AG10803 (cell line): ENCODE measurements around the gene RPL18.
"Not testable (repeated sequence)": the region's sequence is repeated elsewhere in the genome, so short reads cannot be mapped to it uniquely, and the experiment has no call there.

ENCODE experiments used
- DNase-seq: peaks from one replicate; pipeline ENCODE4 v3.0.0; 2010; ENCODE audit warnings: low read depth
- H3K4me3 ChIP-seq: 2 replicates; pipeline ENCODE4 v1.5.1; 2011; ENCODE audit warnings: mild to moderate bottlenecking, low read length, control low read depth
- TF ChIP-seq, protein P1 (sequence below): conservative IDR thresholded peaks from 2 replicates; pipeline ENCODE4 v1.5.1; 2011; ENCODE audit warnings: mild to moderate bottlenecking, low read length, control low read depth, inconsistent platforms

Gene RPL18

DNA sequence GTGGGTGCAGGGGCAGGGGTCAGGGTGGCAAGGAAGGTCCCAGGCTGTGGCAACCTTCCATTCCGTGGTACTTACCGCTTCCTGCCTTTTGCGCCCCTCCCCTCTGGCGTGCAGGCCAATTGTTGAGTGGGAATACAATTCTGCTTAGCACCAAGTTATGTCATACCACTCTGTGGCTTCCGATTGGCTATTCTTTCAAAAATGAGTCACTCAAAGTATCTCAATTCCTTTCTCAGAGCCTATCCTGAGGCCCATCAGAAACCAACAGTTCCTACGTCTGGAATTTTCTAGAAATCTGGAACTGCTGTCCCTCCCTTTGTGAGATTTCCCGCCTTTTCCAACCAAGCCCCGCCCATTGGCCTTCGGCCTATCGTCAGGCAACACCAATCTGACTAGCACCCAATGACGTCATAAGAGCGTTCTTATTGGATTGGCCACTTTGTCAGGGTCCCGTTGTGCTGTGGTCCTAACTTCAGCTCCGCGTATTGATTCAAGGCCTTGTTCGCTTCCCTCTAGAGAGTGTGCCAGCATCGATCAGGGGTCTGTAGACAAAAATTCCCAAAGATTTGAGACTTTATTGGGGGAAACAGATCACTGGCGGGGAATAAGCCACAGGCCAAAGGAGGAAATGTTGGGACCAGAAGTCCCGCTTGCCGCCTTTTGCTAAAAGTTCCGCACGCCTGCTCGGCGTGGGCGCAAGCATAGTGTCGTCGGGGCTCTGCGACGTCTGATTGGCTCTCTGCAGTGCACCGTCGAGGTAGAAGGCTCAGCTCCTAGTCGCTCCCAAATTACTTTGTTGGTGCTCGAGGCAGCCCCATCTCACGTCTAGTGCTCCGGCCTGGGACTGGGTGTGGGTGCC is 42.1 kb upstream of the RPL18 start:
- DNase-seq: peak; percentile 80
- H3K4me3 ChIP-seq: no peak overlapping the region
- TF ChIP-seq, protein P1, sequence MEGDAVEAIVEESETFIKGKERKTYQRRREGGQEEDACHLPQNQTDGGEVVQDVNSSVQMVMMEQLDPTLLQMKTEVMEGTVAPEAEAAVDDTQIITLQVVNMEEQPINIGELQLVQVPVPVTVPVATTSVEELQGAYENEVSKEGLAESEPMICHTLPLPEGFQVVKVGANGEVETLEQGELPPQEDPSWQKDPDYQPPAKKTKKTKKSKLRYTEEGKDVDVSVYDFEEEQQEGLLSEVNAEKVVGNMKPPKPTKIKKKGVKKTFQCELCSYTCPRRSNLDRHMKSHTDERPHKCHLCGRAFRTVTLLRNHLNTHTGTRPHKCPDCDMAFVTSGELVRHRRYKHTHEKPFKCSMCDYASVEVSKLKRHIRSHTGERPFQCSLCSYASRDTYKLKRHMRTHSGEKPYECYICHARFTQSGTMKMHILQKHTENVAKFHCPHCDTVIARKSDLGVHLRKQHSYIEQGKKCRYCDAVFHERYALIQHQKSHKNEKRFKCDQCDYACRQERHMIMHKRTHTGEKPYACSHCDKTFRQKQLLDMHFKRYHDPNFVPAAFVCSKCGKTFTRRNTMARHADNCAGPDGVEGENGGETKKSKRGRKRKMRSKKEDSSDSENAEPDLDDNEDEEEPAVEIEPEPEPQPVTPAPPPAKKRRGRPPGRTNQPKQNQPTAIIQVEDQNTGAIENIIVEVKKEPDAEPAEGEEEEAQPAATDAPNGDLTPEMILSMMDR: no peak

DNA sequence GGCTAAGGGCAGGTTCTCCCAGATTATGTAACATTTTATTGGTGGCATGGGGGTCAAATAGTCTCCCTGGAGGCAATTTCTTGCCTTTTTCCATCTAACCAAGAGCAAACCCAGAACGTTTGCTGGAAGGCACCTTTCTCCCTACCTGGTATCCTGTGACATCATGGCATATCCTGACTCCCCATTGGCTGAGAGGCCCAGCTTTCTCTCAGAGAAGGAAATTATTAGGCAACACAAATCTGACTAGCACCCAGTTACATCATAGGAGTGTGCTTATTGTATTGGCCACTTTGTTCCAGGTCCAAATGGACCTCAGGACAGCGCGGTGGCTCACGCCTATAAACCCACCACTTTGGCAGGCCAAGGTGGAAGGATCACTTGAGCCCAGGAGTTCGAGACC is 40.8 kb upstream of the RPL18 start:
- no peak overlapping the region for H3K4me3 ChIP-seq
- TF ChIP-seq, protein P1: no peak
- no peak for DNase-seq

DNA sequence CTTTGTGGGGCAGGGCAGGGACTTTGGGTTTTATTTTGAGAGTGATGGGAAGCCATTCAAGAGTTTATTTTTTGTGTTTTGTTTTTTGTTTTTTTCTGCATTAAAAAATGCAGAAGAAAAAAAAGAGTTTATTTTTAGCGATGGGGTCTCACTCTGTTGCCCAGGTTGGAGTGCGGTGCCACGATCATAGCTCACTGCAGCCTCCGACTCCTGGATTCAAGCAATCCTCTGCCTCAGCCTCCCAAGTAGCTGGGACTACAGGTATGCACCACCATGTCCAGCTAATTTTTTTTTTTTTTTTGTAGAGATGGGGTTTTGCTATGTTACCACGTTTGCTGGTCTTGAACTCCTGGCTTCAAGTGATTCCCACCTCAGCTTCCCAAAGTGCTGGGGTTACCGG is 39.5 kb upstream of the RPL18 start:
- TF ChIP-seq, protein P1: no peak
- no peak for DNase-seq

DNA sequence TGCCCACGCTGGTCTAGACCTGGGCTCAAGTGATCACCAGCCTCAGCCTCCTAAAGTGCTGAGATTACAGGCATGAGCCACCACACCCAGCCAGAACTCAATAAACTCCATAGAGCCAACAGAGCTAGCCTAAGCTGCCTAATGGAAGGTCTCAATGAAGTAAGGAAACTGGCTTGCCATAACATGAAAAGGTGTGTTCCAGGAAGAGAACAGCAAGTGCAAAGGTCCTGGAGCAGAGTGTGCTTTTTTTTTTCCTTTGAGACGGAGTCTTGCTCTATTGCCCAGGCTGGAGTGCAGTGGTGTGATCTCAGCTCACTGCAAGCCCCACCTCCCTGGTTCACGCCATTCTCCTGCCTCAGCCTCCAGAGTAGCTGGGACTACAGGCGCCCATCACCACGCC is 38.9 kb upstream of the RPL18 start:
- DNase-seq, H3K4me3 ChIP-seq: not testable (repeated sequence)

More for the DNA sequence above, 39.5 kb upstream of the RPL18 start:
- no peak overlapping the region for H3K4me3 ChIP-seq

DNA sequence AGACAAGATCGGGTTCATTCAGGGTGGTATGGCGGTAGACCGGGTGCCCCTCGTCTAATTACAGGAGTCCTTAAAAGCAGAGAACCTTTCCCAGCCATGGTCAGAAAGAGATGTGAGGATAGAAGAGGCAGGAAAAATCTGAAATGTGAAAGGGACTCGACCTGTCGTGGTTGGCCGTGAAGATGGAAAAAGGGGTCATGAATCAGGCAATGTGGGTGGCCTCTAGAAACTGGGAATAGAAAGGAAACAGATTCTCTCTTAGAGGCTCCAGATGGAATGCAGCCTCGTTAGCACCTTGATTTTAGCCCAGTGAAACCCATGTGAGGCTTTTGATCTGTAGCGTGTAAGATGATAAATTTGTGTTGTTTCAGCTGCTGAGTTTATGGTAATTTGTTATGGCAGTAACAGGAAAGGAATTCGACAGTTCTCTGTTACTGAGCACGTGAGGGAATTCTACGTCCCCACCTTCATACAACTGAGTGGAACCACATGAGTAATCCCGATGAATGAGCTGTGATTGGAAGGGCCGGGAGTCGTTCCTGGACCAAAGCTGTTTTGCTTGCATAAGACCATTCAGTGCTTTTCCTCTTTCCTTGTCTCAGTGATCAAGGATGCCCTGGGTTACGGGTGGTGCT is 38.0 kb upstream of the RPL18 start:
- peak; percentile 89 for DNase-seq
- H3K4me3 ChIP-seq: no peak overlapping the region
- TF ChIP-seq, protein P1: no peak

DNA sequence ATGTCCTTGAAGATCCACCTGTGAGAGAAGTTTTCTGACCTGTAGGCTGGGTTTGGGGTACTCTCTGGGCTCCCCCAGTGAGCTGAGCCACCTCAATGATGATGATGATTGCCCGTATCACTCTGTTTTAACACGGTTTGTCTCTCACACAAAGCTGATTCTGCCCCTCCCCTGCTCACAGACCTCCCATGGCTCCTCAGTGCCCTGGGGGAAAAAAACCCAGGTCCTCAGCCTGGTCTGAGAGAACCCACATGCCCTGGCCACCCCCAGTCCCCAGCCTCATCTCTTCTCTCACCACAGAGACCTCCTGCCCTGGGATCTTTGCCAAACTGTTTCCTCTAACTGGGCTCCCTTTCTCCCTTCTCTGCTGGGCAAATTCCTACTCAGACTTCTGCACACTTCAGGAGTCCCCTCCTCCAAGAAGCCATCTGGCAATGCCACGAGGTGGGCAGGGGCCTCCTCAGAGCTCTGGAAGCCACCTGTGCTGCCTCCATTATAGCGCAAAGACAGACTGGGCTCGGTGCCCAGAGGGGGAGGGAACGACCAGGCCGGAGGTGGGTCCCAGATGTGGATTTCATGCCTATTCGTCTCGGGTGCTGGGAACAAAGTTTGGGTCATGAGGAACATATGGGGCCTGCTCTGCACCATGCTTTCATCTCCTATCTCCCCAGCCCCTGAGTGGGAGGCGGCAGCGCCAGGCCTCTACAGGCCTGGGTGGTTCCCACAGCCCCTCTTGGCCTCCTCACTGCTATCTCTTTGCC is 35.5 kb upstream of the RPL18 start:
- TF ChIP-seq, protein P1: no peak
- no peak for DNase-seq

DNA sequence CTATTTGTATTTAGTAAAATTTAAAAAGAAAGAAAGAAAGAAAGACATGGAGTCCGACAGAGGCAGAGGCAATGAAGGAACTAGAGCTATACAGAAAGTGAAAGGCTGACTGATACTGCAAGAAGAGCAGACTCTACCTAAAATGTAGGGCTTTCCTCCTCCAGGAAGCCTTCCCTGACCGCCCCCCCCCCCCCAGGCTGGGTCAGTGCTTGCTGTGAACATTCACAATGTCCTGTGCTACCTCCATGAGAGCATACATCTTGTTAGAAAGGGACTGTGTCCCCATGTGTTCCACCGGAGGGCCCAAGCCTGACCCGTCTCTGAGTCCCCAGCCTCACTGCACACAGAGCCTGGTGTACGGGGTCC is 32.7 kb upstream of the RPL18 start:
- H3K4me3 ChIP-seq: no peak overlapping the region
- TF ChIP-seq, protein P1: no peak
- no peak for DNase-seq

More for the DNA sequence above, 35.5 kb upstream of the RPL18 start:
- no peak overlapping the region for H3K4me3 ChIP-seq
